GM12878 (cell line): ENCODE measurements around the gene KRT78. TPM values are rescaled to one million over a fixed set of nuclear protein-coding genes. Genes with fewer than 3 reads are reported as not detected.

Experiments
- ATAC-seq: fragments of 200-7000 bp; cut with Tn5 transposase; 3 replicates; pipeline ENCODE4 v1.9.1; 2020; ENCODE audit warnings: mild to moderate bottlenecking, moderate library complexity
- BruUV-seq: library from RNA; stranded (reverse); fragments of 400-500 nt; replicated peaks from 2 replicates; lab custom pipeline; 2021; lab: Mats Ljungman, UMichigan
- CTCF ChIA-PET: fragments of 300-600 bp; sonication (Branson Sonifier 250); formaldehyde crosslinking; extraction: SDS; loops from one replicate; lab custom pipeline; 2021; ENCODE audit warnings: inconsistent platforms; lab: Yijun Ruan, JAX
- POLR2A ChIA-PET: fragments of 350-600 bp; formaldehyde crosslinking; extraction: SDS; loops from one replicate; lab custom pipeline; 2021; ENCODE audit warnings: inconsistent platforms; lab: Charles Lee
- RAD21 ChIA-PET: fragments of 300-600 bp; sonication (Branson Sonifier 250); formaldehyde crosslinking; loops from one replicate; lab custom pipeline; 2023; ENCODE audit warnings: antibody characterized with exemption; ENCODE audit not compliant: unreplicated experiment; lab: Charles Lee
- SMC1A ChIA-PET: fragments of 300-600 bp; sonication (Branson Sonifier 250); formaldehyde crosslinking; loops from one replicate; lab custom pipeline; 2023; ENCODE audit not compliant: unreplicated experiment, uncharacterized antibody; lab: Charles Lee
- DNase-seq: peaks from one replicate; pipeline ENCODE4 v3.0.0-alpha.2; 2011; ENCODE audit warnings: low read depth, low spot score
- FAIRE-seq: peaks from 3 replicates; lab custom pipeline; 2011; peaks lifted over from hg19 to GRCh38; lab: Jason Lieb, UNC
- H2AFZ ChIP-seq: 2 replicates; pipeline ENCODE4 v1.6.0; 2011; ENCODE audit warnings: low read depth, low read length, control low read depth; ENCODE audit not compliant: control insufficient read depth
- H3K27ac ChIP-seq: 2 replicates; pipeline ENCODE4 v1.5.1; 2011; ENCODE audit warnings: control low read depth; ENCODE audit not compliant: control insufficient read depth, insufficient read depth
- H3K27me3 ChIP-seq, 2 experiments: replicated peaks in 1 of 2; 2 replicates each; pipeline versions ENCODE4 v1.6.0 to v1.6.1; 2011; ENCODE audit warnings: low read length in 1 of 2; ENCODE audit not compliant: control insufficient read depth in 2 of 2, insufficient read depth in 2 of 2
- H3K36me3 ChIP-seq, 2 experiments: 2 replicates each; pipeline ENCODE4 v1.5.1; 2011; ENCODE audit warnings: low read length in 1 of 2; ENCODE audit not compliant: control insufficient read depth in 2 of 2, insufficient read depth in 2 of 2
- H3K4me1 ChIP-seq: 2 replicates; pipeline ENCODE4 v1.6.1; 2011; ENCODE audit warnings: mild to moderate bottlenecking, low read length, moderate library complexity, mixed read lengths; ENCODE audit not compliant: control insufficient read depth, insufficient read depth
- H3K4me2 ChIP-seq: 2 replicates; pipeline ENCODE4 v1.6.0; 2011; ENCODE audit warnings: control low read depth; ENCODE audit not compliant: control insufficient read depth, insufficient read depth
- H3K4me3 ChIP-seq: fragments of 200-600 bp; sonication (generic); 2 replicates; pipeline ENCODE4 v1.5.1; 2016
- H3K79me2 ChIP-seq: 2 replicates; pipeline ENCODE4 v1.6.0; 2011; ENCODE audit warnings: low read length; ENCODE audit not compliant: control insufficient read depth, insufficient read depth
- H3K9ac ChIP-seq: 2 replicates; pipeline ENCODE4 v1.8.0; 2011; ENCODE audit warnings: low read length, control low read depth, mixed read lengths; ENCODE audit not compliant: control insufficient read depth, insufficient read depth
- H3K9me3 ChIP-seq: replicated peaks from 3 replicates; pipeline ENCODE4 v1.5.1; 2011; ENCODE audit warnings: mild to moderate bottlenecking, low read length; ENCODE audit not compliant: control insufficient read depth, insufficient read depth
- H4K20me1 ChIP-seq: 2 replicates; pipeline ENCODE4 v1.6.0; 2011; ENCODE audit not compliant: control insufficient read depth, insufficient read depth
- ATF7 ChIP-seq: fragments of 450-650 bp; IDR thresholded peaks from 2 replicates; pipeline ENCODE4 v1.6.1; 2016; ENCODE audit warnings: low read depth, mild to moderate bottlenecking
- EGR1 ChIP-seq, 2 experiments: IDR thresholded peaks; 1 replicate in 1 of 2; 2 replicates in 1 of 2; pipeline ENCODE4 v1.6.1; 2011 to 2012; ENCODE audit warnings: low read depth in 2 of 2, low read length in 2 of 2, borderline replicate concordance in 1 of 2, mild to moderate bottlenecking in 1 of 2, moderate library complexity in 1 of 2
- GATAD2B ChIP-seq: fragments of 450-650 bp; conservative IDR thresholded peaks from 2 replicates; pipeline ENCODE4 v1.6.1; 2017; ENCODE audit warnings: low read depth, mild to moderate bottlenecking, moderate library complexity
- HSF1 ChIP-seq: fragments of 150-350 bp; IDR thresholded peaks from 2 replicates; pipeline ENCODE4 v1.6.1; 2014; ENCODE audit warnings: mild to moderate bottlenecking, low read depth, low read length
- IKZF1 ChIP-seq: fragments of 450-650 bp; conservative IDR thresholded peaks from 2 replicates; pipeline ENCODE4 v1.6.1; 2017; ENCODE audit warnings: antibody characterized with exemption, mild to moderate bottlenecking
- IKZF2 ChIP-seq, 2 experiments: fragments of 450-650 bp; IDR thresholded peaks; 2 replicates each; pipeline ENCODE4 v1.6.1; 2017; ENCODE audit warnings: mild to moderate bottlenecking in 2 of 2, moderate library complexity in 2 of 2
- MTA2 ChIP-seq: fragments of 450-650 bp; IDR thresholded peaks from 2 replicates; pipeline ENCODE4 v1.6.1; 2016; ENCODE audit warnings: low read depth, mild to moderate bottlenecking, moderate library complexity
- MTA3 ChIP-seq: IDR thresholded peaks from 2 replicates; pipeline ENCODE4 v1.6.1; 2012; ENCODE audit warnings: low read length, inconsistent platforms, borderline replicate concordance
- NFIC ChIP-seq: IDR thresholded peaks from 2 replicates; pipeline ENCODE4 v1.6.1; 2012; ENCODE audit warnings: low read depth, mild to moderate bottlenecking, inconsistent platforms, low read length, moderate library complexity
- RAD21 ChIP-seq: IDR thresholded peaks from 2 replicates; pipeline ENCODE4 v1.6.1; 2011; ENCODE audit warnings: mild to moderate bottlenecking, low read depth, low read length, moderate library complexity; ENCODE audit not compliant: insufficient read depth
- RAD51 ChIP-seq: fragments of 450-650 bp; IDR thresholded peaks from 2 replicates; pipeline ENCODE4 v1.6.1; 2016; ENCODE audit warnings: moderate library complexity, mild to moderate bottlenecking, inconsistent platforms
- SREBF1 ChIP-seq: IDR thresholded peaks from 2 replicates; pipeline ENCODE4 v1.6.1; 2012; ENCODE audit warnings: mild to moderate bottlenecking, low read length
- STAT1 ChIP-seq: fragments of 450-650 bp; conservative IDR thresholded peaks from 2 replicates; pipeline ENCODE4 v1.6.1; 2014; ENCODE audit warnings: antibody characterized with exemption, mild to moderate bottlenecking
- TCF12 ChIP-seq: IDR thresholded peaks from 2 replicates; pipeline ENCODE4 v1.6.1; 2011; ENCODE audit warnings: low read depth, mild to moderate bottlenecking, low read length
- USF1 ChIP-seq: IDR thresholded peaks from 2 replicates; pipeline ENCODE4 v1.6.1; 2011; ENCODE audit warnings: borderline replicate concordance, low read depth, mild to moderate bottlenecking, moderate library complexity, mixed read lengths, low read length; ENCODE audit not compliant: insufficient read depth; ENCODE audit errors: extremely low read length
- ZBTB11 ChIP-seq: fragments of 450-650 bp; formaldehyde crosslinking; IDR thresholded peaks from 2 replicates; pipeline ENCODE4 v1.5.0; 2022; ENCODE audit warnings: mild to moderate bottlenecking, missing genetic modification characterization
- WGBS: methylation state at CpG from one replicate; pipeline ENCODE4 v1.1.6; 2016; ENCODE audit warnings: low lambda C conversion rate; ENCODE audit not compliant: insufficient replicate concordance, insufficient coverage; ENCODE audit errors: missing lambda C conversion rate; 5-methylcytosine and 5-hydroxymethylcytosine counted together
- in situ Hi-C: fragments of 300-500 bp; cut with MboI; formaldehyde crosslinking; loops from 9 replicates; pipeline ENCODE4 v1.14.3; 2018; ENCODE audit warnings: mixed read lengths
- intact Hi-C: fragments of 100-400 bp; cut with micrococcal nuclease; formaldehyde crosslinking; loops from one replicate; pipeline ENCODE4 v1.14.2; 2022; ENCODE audit not compliant: unreplicated experiment
- polyA plus RNA-seq, 11 experiments: library from polyadenylated mRNA; depleted of rRNA in 4 of 11; unstranded in 6 of 11; stranded (reverse) in 5 of 11; fragments of >200 nt; fragmentation: Nextera tagmentation in 4 of 11; fragmentation: Illumina TruSeq in 1 of 11; extraction: Ambion mirVana in 4 of 11; extraction: Trizol in 1 of 11; gene quantifications; 1 replicate in 1 of 11; 2 replicates in 10 of 11; pipeline versions ENCODE4 v1.2.1 to v1.2.3, GENCODE V29; 2011 to 2016; ENCODE audit warnings: inconsistent platforms in 2 of 11, missing spikeins in 2 of 11, low read depth in 1 of 11
- total RNA-seq, 4 experiments: library from RNA; depleted of rRNA in 3 of 4; stranded (reverse); fragments of >200 nt in 3 of 4; fragmentation: Illumina TruSeq in 1 of 4; extraction: Trizol in 1 of 4; gene quantifications; 2 replicates each; pipeline versions ENCODE4 v1.2.1 to v1.2.3, GENCODE V29; 2013 to 2021
- TF ChIP-seq, protein P1 (sequence below): fragments of 450-650 bp; IDR thresholded peaks from 2 replicates; pipeline ENCODE4 v1.6.1; 2017; ENCODE audit warnings: mild to moderate bottlenecking

The KRT78 gene
- total and polyA plus RNA-seq, 10 of the 15 experiments (the other 5 are each of a cell fraction or from before 2014, with no cell fraction given), result 0.07 TPM; not detected in 9

DNA sequence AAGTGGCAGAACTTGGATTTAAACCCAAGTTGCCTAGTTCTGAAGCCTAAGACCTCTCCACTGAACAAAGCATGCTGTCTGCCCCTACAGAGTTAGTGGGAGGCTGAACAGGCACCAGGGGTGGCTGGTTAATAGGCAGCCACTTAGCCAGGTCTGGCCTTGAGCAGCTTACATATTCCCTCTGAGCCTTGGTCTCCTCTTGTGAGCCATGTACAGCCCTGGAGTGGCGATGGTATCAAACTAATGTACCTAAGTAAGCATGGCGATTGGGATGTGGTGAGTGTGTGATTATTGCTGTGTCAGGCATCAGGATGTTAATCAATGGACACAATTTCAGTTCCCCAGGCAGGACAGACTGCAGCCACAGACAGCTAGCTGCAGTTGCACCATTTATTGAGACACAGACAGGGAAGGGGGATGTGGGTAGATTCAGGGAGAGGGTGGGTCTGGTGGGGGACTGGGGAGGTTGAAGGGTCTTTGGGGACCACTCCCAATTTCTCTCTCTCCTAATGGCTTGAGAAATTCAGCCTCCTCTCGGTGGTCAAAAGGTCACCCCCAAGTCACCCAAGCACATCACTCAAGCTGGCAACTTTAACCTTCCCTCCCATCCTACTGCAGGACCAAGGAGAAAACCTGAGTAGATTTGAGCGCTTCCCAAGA lies 27.6 kb downstream of the KRT78 start:
- WGBS, result 22% methylated on average over 4 of the region's 4 CpGs
- ChIA-PET SMC1A (no interaction called here), POLR2A (no interaction called here), RAD21 (no interaction called here), CTCF (no interaction called here)
- in situ Hi-C loops, result no loop called here
- intact Hi-C loops, result no loop called here
- no peaks in the 10 kb centered on the region for H3K36me3 ChIP-seq
- no peaks in the 10 kb centered on the region for H3K79me2 ChIP-seq
- H3K27ac ChIP-seq, result no peak overlapping the region
- H2AFZ ChIP-seq, result no peak overlapping the region
- ATAC-seq (no peak), FAIRE-seq (no peak), DNase-seq (no peak)
- no peaks in the 10 kb centered on the region for H3K4me1 ChIP-seq
- no peaks in the 10 kb centered on the region for H3K9me3 ChIP-seq
- peaks cover 0 to 6% of the 10 kb centered on the region in 2 experiments; a peak in 1 of 4 replicates for H3K27me3 ChIP-seq
- no peaks in the 10 kb centered on the region; the same call in 1 of the 2 replicates for H4K20me1 ChIP-seq
- BruUV-seq, result no TSS peak
- H3K4me3 ChIP-seq, result no peak overlapping the region
- no peak overlapping the region for H3K4me2 ChIP-seq
- no peak overlapping the region for H3K9ac ChIP-seq
- TF ChIP-seq EGR1 (IDR thresholded peaks at IDR 0.05; ENCODE audit: borderline replicate concordance in 1 of 2, low read depth in 2 of 2, low read length in 2 of 2) (no peak), GATAD2B (no peak), SREBF1 (no peak), STAT1 (no peak), ATF7 (no peak), IKZF2 (IDR thresholded peaks at IDR 0.05) (no peak), TCF12 (no peak), HSF1 (no peak), MTA2 (no peak), RAD21 (no peak), MTA3 (no peak), RAD51 (no peak), IKZF1 (no peak), ZBTB11 (no peak), NFIC (no peak), USF1 (no peak)
- TF ChIP-seq, protein P1, sequence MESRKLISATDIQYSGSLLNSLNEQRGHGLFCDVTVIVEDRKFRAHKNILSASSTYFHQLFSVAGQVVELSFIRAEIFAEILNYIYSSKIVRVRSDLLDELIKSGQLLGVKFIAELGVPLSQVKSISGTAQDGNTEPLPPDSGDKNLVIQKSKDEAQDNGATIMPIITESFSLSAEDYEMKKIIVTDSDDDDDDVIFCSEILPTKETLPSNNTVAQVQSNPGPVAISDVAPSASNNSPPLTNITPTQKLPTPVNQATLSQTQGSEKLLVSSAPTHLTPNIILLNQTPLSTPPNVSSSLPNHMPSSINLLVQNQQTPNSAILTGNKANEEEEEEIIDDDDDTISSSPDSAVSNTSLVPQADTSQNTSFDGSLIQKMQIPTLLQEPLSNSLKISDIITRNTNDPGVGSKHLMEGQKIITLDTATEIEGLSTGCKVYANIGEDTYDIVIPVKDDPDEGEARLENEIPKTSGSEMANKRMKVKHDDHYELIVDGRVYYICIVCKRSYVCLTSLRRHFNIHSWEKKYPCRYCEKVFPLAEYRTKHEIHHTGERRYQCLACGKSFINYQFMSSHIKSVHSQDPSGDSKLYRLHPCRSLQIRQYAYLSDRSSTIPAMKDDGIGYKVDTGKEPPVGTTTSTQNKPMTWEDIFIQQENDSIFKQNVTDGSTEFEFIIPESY, result no peak
